ENCODE results near the gene AKAP1. TPM values are rescaled to one million over a fixed set of nuclear protein-coding genes. Genes with fewer than 3 reads are reported as not detected.

The AKAP1 gene
- total and polyA plus RNA-seq, 2 of the 8 experiments (the other 6 are each of a cell fraction or from before 2014, with no cell fraction given): 120 to 156 TPM

DNA sequence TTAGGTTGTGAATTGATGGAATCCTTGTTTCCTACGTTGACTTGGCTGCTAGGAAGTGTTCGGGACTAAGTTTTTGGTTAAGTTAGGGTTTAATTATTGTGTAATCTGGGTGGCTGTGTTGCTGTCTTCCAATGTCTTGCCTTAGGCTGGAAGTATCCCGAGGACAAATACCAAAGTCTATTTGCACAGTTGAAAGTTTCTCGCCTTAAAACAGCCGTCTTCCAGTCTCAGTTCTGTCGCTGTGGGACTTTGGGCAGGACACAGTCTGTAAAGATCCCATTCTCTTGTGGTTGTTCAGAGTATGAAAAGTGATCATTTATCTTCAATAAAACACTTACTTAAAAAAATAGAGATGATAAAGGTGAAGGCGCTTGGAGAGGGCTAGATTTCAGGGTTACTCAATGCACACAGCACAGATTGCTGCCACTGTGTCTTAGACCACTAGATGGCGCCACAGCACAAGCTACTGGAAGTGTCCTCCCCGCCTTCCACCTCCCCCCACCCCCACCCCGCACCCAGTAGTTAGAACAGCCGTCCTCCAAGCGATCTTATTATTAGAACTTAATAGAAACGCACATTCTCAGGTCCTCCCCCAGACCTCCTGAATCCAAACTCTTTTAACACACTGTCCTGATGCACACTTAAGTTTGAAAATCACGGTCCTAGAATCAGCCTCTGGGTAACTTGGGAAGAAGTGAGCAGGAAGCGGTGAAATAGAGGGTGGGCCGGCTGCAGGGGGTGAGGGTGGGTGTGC is 45.8 kb downstream of the AKAP1 start:
- H4K91ac ChIP-seq (replicated peaks; ENCODE audit: insufficient read length, low read length): no peak overlapping the region
- no peaks in the 10 kb centered on the region for H3K79me1 ChIP-seq (ENCODE audit: low read depth, low read length)
- H3K4ac ChIP-seq (replicated peaks; ENCODE audit: insufficient read length, low read depth, low read length): no peak overlapping the region
- no peak overlapping the region for H2BK5ac ChIP-seq (ENCODE audit: low read depth, low read length)
- no peaks in the 10 kb centered on the region for H3K9me3 ChIP-seq (ENCODE audit: insufficient read depth in 2 of 2, low read depth in 1 of 2, low read length in 1 of 2)
- H3K23ac ChIP-seq (ENCODE audit: insufficient read length): no peak overlapping the region
- no peak overlapping the region for H4K5ac ChIP-seq (ENCODE audit: insufficient read length, low read depth, low read length)
- WGBS, 2 experiments (ENCODE audit: extremely low coverage in 1 of 2, insufficient coverage in 1 of 2, insufficient read length in 1 of 2, insufficient replicate concordance in 2 of 2, low coverage in 1 of 2, low lambda C conversion rate in 2 of 2, missing lambda C conversion rate in 1 of 2): 48% methylated on average over 13 of the region's 16 CpGs; no CpG with 5 or more reads in 1 of the 2 experiments
- no peak overlapping the region; the same call in 1 of the 2 replicates for H3K18ac ChIP-seq (ENCODE audit: extremely low read depth, low read length)
- H2AK5ac ChIP-seq (ENCODE audit: low read depth, low read length): no peak overlapping the region
- no peak overlapping the region for H3K27ac ChIP-seq (ENCODE audit: low read depth, low read length)
- DNase-seq (ENCODE audit: low read depth in 1 of 2, low spot score in 2 of 2) (peak; percentile 17 to 89), FAIRE-seq (no peak)
- no peak overlapping the region for H3K56ac ChIP-seq (replicated peaks; ENCODE audit: insufficient read length, low read depth, low read length)
- TF ChIP-seq, protein P1, sequence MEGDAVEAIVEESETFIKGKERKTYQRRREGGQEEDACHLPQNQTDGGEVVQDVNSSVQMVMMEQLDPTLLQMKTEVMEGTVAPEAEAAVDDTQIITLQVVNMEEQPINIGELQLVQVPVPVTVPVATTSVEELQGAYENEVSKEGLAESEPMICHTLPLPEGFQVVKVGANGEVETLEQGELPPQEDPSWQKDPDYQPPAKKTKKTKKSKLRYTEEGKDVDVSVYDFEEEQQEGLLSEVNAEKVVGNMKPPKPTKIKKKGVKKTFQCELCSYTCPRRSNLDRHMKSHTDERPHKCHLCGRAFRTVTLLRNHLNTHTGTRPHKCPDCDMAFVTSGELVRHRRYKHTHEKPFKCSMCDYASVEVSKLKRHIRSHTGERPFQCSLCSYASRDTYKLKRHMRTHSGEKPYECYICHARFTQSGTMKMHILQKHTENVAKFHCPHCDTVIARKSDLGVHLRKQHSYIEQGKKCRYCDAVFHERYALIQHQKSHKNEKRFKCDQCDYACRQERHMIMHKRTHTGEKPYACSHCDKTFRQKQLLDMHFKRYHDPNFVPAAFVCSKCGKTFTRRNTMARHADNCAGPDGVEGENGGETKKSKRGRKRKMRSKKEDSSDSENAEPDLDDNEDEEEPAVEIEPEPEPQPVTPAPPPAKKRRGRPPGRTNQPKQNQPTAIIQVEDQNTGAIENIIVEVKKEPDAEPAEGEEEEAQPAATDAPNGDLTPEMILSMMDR (IDR thresholded peaks at IDR 0.05; ENCODE audit: control extremely low read depth in 1 of 3, insufficient read depth in 1 of 3, low read depth in 1 of 3, low read length in 3 of 3): peak; percentile 74 to 90 (median 78)
- TF ChIP-seq SP4 (IDR thresholded peaks at IDR 0.05; ENCODE audit: low read length): no peak
- TF ChIP-seq RAD21 (IDR thresholded peaks at IDR 0.05 in 1 of 2, conservative IDR thresholded peaks at IDR 0.05 in 1 of 2; ENCODE audit: low read depth in 2 of 2, low read length in 2 of 2): peak; percentile 86 to 87
- no peaks in the 10 kb centered on the region for H4K20me1 ChIP-seq (replicated peaks in 1 of 2; ENCODE audit: control insufficient read depth in 1 of 2, insufficient read depth in 2 of 2, low read length in 2 of 2)
- H2BK20ac ChIP-seq (ENCODE audit: low read length): no peak overlapping the region
- H3K36me3 ChIP-seq (ENCODE audit: control insufficient read depth in 2 of 4, insufficient read depth in 4 of 4, low read length in 3 of 4): no peaks in the 10 kb centered on the region
- peaks cover 0 to 3% (median under 1%) of the 10 kb centered on the region in 4 experiments; a peak in 6 of 7 replicates for H3K4me1 ChIP-seq (replicated peaks in 1 of 4; ENCODE audit: control insufficient read depth in 3 of 4, insufficient read depth in 4 of 4, low read length in 3 of 4)
- ChIA-PET CTCF (ENCODE audit: partially characterized antibody) (interaction anchor here (0.5 to 2.6 kb wide), 7 partner anchors 17 to 703 kb away, joined by 3 to 13 read pairs (median 4); no protein-coding TSS in a partner anchor), POLR2A (ENCODE audit: partially characterized antibody) (interaction anchor here (1.2 kb wide), 1 partner anchor 9 kb away, joined by 4 read pairs; no protein-coding TSS in a partner anchor)
- H4K8ac ChIP-seq (ENCODE audit: extremely low read depth, insufficient read depth, low read length): no peak overlapping the region
- H2BK120ac ChIP-seq (replicated peaks; ENCODE audit: low read depth, low read length): no peak overlapping the region
- no peaks in the 10 kb centered on the region for H3K79me2 ChIP-seq (ENCODE audit: control insufficient read depth in 1 of 2, insufficient read depth in 2 of 2, low read length in 2 of 2)
- H2AFZ ChIP-seq (ENCODE audit: low read length): no peak overlapping the region
- H3K4me3 ChIP-seq (ENCODE audit: extremely low read depth in 1 of 4, insufficient read depth in 2 of 4, low read depth in 3 of 4, low read length in 4 of 4): no peak overlapping the region
- peak overlapping the region; percentile 14 to 51; a peak in 2 of 4 replicates for H3K4me2 ChIP-seq (ENCODE audit: insufficient read depth in 1 of 2, low read depth in 2 of 2, low read length in 2 of 2)
- no peak overlapping the region for H2BK15ac ChIP-seq (ENCODE audit: low read length)
- no peaks in the 10 kb centered on the region for H3K23me2 ChIP-seq (ENCODE audit: low read depth, low read length)
- H3K14ac ChIP-seq (ENCODE audit: insufficient read length): no peak overlapping the region
- H3K27me3 ChIP-seq (replicated peaks in 1 of 4; ENCODE audit: control insufficient read depth in 3 of 4, extremely low read depth in 1 of 4, insufficient read depth in 3 of 4, low read length in 3 of 4): no peaks in the 10 kb centered on the region
- H2BK12ac ChIP-seq (ENCODE audit: low read depth, low read length): no peak overlapping the region
- H3K9ac ChIP-seq (replicated peaks in 1 of 4; ENCODE audit: extremely low read depth in 1 of 4, low read depth in 3 of 4, low read length in 3 of 4): no peak overlapping the region

Data from H1 (cell line).